Mesenchymal stem cell (in vitro differentiated cells and primary cell): ENCODE data around the gene CDHR5.
A peak's percentile ranks its signal among the peaks of the same experiment; 100 is the strongest.

ENCODE experiments used
- DNase-seq: peaks from one replicate; pipeline ENCODE4 v3.0.0-alpha.2; 2013
- H2AFZ ChIP-seq: one replicate; pipeline ENCODE4 v1.6.1; 2013; ENCODE audit warnings: low read depth, mild to moderate bottlenecking, control low read depth, inconsistent platforms, low read length, moderate library complexity
- H2AK5ac ChIP-seq: 2 replicates; pipeline ENCODE4 v1.6.1; 2013; ENCODE audit warnings: low read length, moderate library complexity, mild to moderate bottlenecking, inconsistent platforms; ENCODE audit not compliant: severe bottlenecking
- H2BK120ac ChIP-seq: one replicate; pipeline ENCODE4 v1.6.1; 2013; ENCODE audit warnings: low read depth, mild to moderate bottlenecking, inconsistent platforms, low read length, moderate library complexity
- H2BK12ac ChIP-seq, 2 experiments: one replicate each; pipeline ENCODE4 v1.6.1; 2013; ENCODE audit warnings: inconsistent platforms in 2 of 2, low read length in 2 of 2, mild to moderate bottlenecking in 2 of 2, moderate library complexity in 2 of 2, control low read depth in 1 of 2
- H2BK15ac ChIP-seq: one replicate; pipeline ENCODE4 v1.6.1; 2013; ENCODE audit warnings: mild to moderate bottlenecking, low read depth, inconsistent platforms; ENCODE audit not compliant: poor library complexity, severe bottlenecking
- H2BK5ac ChIP-seq: 2 replicates; pipeline ENCODE4 v1.6.1; 2013; ENCODE audit warnings: low read depth, mild to moderate bottlenecking, low read length, control low read depth, inconsistent platforms; ENCODE audit not compliant: poor library complexity, severe bottlenecking
- H3K14ac ChIP-seq, 2 experiments: one replicate each; pipeline ENCODE4 v1.6.1; 2013; ENCODE audit warnings: inconsistent platforms in 2 of 2, low read length in 2 of 2, control low read depth in 1 of 2, mild to moderate bottlenecking in 1 of 2, moderate library complexity in 1 of 2
- H3K18ac ChIP-seq, 2 experiments: one replicate each; pipeline ENCODE4 v1.6.1; 2013; ENCODE audit warnings: inconsistent platforms in 2 of 2, low read length in 2 of 2, control low read depth in 1 of 2, low read depth in 1 of 2, mild to moderate bottlenecking in 1 of 2
- H3K23ac ChIP-seq, 2 experiments: one replicate each; pipeline ENCODE4 v1.6.1; 2013; ENCODE audit warnings: inconsistent platforms in 2 of 2, low read length in 2 of 2, mild to moderate bottlenecking in 2 of 2, moderate library complexity in 2 of 2, control low read depth in 1 of 2
- H3K27ac ChIP-seq: 2 replicates; pipeline ENCODE4 v1.5.1; 2013; ENCODE audit warnings: mild to moderate bottlenecking, moderate library complexity, low read length, control low read depth, inconsistent platforms; ENCODE audit not compliant: poor library complexity, severe bottlenecking
- H3K27me3 ChIP-seq, 2 experiments: 2 replicates each; pipeline versions ENCODE4 v1.6.1 to v1.7.0; 2013; ENCODE audit warnings: low read length in 2 of 2, mild to moderate bottlenecking in 2 of 2, moderate library complexity in 2 of 2, control low read depth in 1 of 2, inconsistent platforms in 1 of 2; ENCODE audit not compliant: control insufficient read depth in 1 of 2, insufficient read depth in 1 of 2
- H3K36me3 ChIP-seq, 2 experiments: 2 replicates each; pipeline versions ENCODE4 v1.6.1 to v1.7.0; 2013; ENCODE audit warnings: low read length in 2 of 2, control low read depth in 1 of 2, inconsistent platforms in 1 of 2, low read depth in 1 of 2, mild to moderate bottlenecking in 1 of 2; ENCODE audit not compliant: insufficient read depth in 2 of 2, control insufficient read depth in 1 of 2
- H3K4ac ChIP-seq, 2 experiments: one replicate each; pipeline ENCODE4 v1.6.1; 2013; ENCODE audit warnings: inconsistent platforms in 2 of 2, low read length in 2 of 2, mild to moderate bottlenecking in 2 of 2, moderate library complexity in 2 of 2, control low read depth in 1 of 2, low read depth in 1 of 2
- H3K4me1 ChIP-seq: 2 replicates; pipeline ENCODE4 v1.6.1; 2013; ENCODE audit warnings: low read depth, low read length, control low read depth; ENCODE audit not compliant: control insufficient read depth, insufficient read depth
- H3K4me2 ChIP-seq: 2 replicates; pipeline ENCODE4 v1.6.1; 2013; ENCODE audit warnings: low read length, mild to moderate bottlenecking, inconsistent platforms; ENCODE audit not compliant: poor library complexity, severe bottlenecking
- H3K4me3 ChIP-seq, 2 experiments: 2 replicates each; pipeline versions ENCODE4 v1.5.1 to v1.7.0; 2013; ENCODE audit warnings: low read length in 2 of 2, mild to moderate bottlenecking in 2 of 2, control low read depth in 1 of 2, low read depth in 1 of 2; ENCODE audit not compliant: insufficient read depth in 1 of 2
- H3K79me1 ChIP-seq: replicated peaks from 2 replicates; pipeline ENCODE4 v1.6.1; 2013; ENCODE audit warnings: mild to moderate bottlenecking, control low read depth, low read length, inconsistent platforms; ENCODE audit not compliant: poor library complexity, severe bottlenecking
- H3K9ac ChIP-seq: 2 replicates; pipeline ENCODE4 v1.7.0; 2013; ENCODE audit warnings: mild to moderate bottlenecking, low read length, moderate library complexity
- H3K9me3 ChIP-seq: 2 replicates; pipeline ENCODE4 v1.7.0; 2013; ENCODE audit warnings: mild to moderate bottlenecking, low read length; ENCODE audit not compliant: control insufficient read depth
- H4K8ac ChIP-seq: one replicate; pipeline ENCODE4 v1.6.1; 2013; ENCODE audit warnings: inconsistent platforms, mild to moderate bottlenecking, low read length, moderate library complexity
- H4K91ac ChIP-seq: one replicate; pipeline ENCODE4 v1.6.1; 2013; ENCODE audit warnings: mild to moderate bottlenecking, low read length, inconsistent platforms
- WGBS: methylation state at CpG from one replicate; pipeline ENCODE4 v1.1.7; 2013; ENCODE audit warnings: mixed read lengths; 5-methylcytosine and 5-hydroxymethylcytosine counted together

The CDHR5 gene

DNA sequence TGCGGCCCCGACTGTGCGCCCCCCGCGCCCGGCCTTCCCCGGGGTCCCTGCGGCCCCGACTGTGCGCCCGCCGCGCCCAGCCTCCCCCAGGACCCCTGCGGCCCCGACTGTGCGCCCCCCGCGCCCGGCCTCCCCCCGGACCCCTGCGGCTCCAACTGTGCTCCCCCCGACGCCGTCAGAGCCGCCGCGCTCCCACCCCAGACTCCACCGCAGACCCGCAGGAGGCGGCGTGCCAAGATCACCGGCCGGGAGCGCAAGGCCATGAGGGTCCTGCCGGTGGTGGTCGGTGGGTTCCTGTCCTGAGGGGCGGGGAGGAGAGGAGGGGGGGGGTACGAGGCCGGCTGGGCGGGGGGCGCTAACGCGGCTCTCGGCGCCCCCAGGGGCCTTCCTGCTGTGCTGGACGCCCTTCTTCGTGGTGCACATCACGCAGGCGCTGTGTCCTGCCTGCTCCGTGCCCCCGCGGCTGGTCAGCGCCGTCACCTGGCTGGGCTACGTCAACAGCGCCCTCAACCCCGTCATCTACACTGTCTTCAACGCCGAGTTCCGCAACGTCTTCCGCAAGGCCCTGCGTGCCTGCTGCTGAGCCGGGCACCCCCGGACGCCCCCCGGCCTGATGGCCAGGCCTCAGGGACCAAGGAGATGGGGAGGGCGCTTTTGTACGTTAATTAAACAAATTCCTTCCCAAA lies 15.4 kb upstream of the CDHR5 start:
- Histone ChIP-seq H3K36me3 (peaks cover 20 to 52% of the 10 kb centered on the region in 2 experiments), H2AK5ac (no peak overlapping the region), H3K4me2 (no peak overlapping the region), H3K9me3 (no peaks in the 10 kb centered on the region), H3K18ac (no peak overlapping the region), H3K9ac (no peak overlapping the region), H2AFZ (no peak overlapping the region), H3K14ac (no peak overlapping the region), H3K79me1 (peaks cover 2% of the 10 kb centered on the region), H3K23ac (no peak overlapping the region), H4K8ac (no peak overlapping the region), H3K4ac (no peak overlapping the region), H2BK12ac (no peak overlapping the region), H3K27ac (no peak overlapping the region), H2BK5ac (no peak overlapping the region), H2BK15ac (no peak overlapping the region), H3K4me3 (no peak overlapping the region), H3K27me3 (peaks cover 14 to 28% of the 10 kb centered on the region in 2 experiments), H2BK120ac (no peak overlapping the region), H3K4me1 (peaks cover 54% of the 10 kb centered on the region), H4K91ac (no peak overlapping the region)
- WGBS = 49% methylated on average over 43 of the region's 69 CpGs
- DNase-seq = no peak

DNA sequence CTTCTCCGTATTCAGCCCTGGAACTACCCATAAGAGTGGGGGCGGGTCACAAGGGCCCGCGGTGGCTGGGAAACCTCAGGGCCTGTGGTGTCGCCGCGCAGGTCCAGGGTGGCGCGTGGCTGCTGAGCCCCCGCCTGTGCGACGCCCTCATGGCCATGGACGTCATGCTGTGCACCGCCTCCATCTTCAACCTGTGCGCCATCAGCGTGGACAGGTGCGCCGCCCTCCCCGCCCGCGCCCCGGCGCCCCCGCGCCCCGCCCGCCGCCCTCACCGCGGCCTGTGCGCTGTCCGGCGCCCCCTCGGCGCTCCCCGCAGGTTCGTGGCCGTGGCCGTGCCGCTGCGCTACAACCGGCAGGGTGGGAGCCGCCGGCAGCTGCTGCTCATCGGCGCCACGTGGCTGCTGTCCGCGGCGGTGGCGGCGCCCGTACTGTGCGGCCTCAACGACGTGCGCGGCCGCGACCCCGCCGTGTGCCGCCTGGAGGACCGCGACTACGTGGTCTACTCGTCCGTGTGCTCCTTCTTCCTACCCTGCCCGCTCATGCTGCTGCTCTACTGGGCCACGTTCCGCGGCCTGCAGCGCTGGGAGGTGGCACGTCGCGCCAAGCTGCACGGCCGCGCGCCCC lies 14.7 kb upstream of the CDHR5 start:
- no peak for DNase-seq
- Histone ChIP-seq H3K4ac (no peak overlapping the region), H3K9me3 (no peaks in the 10 kb centered on the region), H3K27me3 (peaks cover 14 to 28% of the 10 kb centered on the region in 2 experiments), H3K27ac (no peak overlapping the region), H2AK5ac (no peak overlapping the region), H3K18ac (peak overlapping the region in 1 of 2 experiments; percentile 75), H2BK5ac (no peak overlapping the region), H3K79me1 (peaks cover 2% of the 10 kb centered on the region), H3K36me3 (peaks cover 18 to 49% of the 10 kb centered on the region in 2 experiments), H2BK15ac (no peak overlapping the region), H3K4me2 (peak overlapping the region; percentile 31), H4K8ac (peak overlapping the region; percentile 38), H3K23ac (peak overlapping the region in 1 of 2 experiments; percentile 29), H2AFZ (no peak overlapping the region), H2BK12ac (no peak overlapping the region), H4K91ac (no peak overlapping the region), H3K4me1 (peaks cover 54% of the 10 kb centered on the region), H3K4me3 (peak overlapping the region in 1 of 2 experiments; percentile 11), H3K9ac (no peak overlapping the region), H3K14ac (peak overlapping the region in 1 of 2 experiments; percentile 63), H2BK120ac (no peak overlapping the region)
- WGBS = 47% methylated on average over 59 of the region's 80 CpGs

DNA sequence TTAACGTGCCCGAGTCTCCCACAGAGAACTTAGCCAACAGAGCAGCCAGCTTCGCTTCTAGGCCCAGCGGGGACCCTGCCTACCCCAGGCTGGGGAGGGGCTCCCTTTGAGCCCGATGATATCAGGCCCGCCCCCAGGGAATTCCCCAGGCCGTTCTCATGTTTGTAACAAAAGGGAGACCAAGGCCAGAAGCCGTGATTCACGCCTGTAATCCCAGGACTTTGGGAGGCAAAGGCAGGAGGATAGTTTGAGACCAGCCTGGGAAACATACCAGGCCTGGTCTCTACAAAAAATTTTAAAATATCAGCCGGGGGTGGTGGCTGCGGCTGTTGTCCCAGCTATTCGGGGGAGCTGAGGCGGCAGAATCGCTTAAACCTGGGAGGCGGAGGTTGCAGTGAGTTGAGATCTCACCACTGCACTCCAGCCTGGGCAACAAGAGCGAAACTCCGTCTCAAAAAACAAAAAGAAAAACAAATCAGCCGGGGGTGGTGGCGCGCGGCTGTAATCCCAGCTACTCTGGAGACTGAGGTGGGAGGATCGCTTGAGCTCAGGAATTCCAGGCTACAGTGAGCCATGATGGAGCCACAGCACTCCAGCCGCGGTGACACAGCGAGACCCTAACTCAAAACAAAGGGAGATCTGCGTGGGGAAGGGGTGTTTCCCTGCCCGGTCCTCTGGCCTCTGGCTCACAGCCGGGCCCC lies 14.0 kb upstream of the CDHR5 start:
- Histone ChIP-seq H3K4me3 (no peak overlapping the region), H4K8ac (no peak overlapping the region), H3K4ac (no peak overlapping the region), H3K23ac (no peak overlapping the region), H3K14ac (no peak overlapping the region), H2AK5ac (no peak overlapping the region), H3K9ac (no peak overlapping the region), H4K91ac (no peak overlapping the region), H3K18ac (no peak overlapping the region), H3K9me3 (no peaks in the 10 kb centered on the region), H3K27me3 (peaks cover 14 to 28% of the 10 kb centered on the region in 2 experiments), H2AFZ (no peak overlapping the region), H3K27ac (no peak overlapping the region), H3K79me1 (peaks cover 2% of the 10 kb centered on the region), H3K4me1 (peaks cover 54% of the 10 kb centered on the region), H2BK120ac (no peak overlapping the region), H2BK15ac (no peak overlapping the region), H3K36me3 (peaks cover 11 to 43% of the 10 kb centered on the region in 2 experiments), H2BK5ac (no peak overlapping the region), H3K4me2 (peak overlapping the region; percentile 31), H2BK12ac (no peak overlapping the region)
- 19% methylated on average over 23 of the region's 28 CpGs for WGBS
- DNase-seq = peak; percentile 62
